Gastroesophageal sphincter (tissue), 3 donors: ENCODE results near the gene STRIP2.

Experiments
- CTCF ChIP-seq, 4 experiments: fragments of 200-600 bp in 2 of 4; fragments of 450-650 bp in 2 of 4; sonication (generic) in 1 of 4; IDR thresholded peaks; one replicate each; pipeline ENCODE4 v1.5.1; 2017 to 2019; ENCODE audit warnings: antibody characterized with exemption in 4 of 4, mild to moderate bottlenecking in 2 of 4, moderate library complexity in 2 of 4
- EP300 ChIP-seq: sonication (generic); formaldehyde crosslinking; IDR thresholded peaks from one replicate; pipeline ENCODE4 v1.6.1; 2017; ENCODE audit warnings: antibody characterized with exemption, mild to moderate bottlenecking
- POLR2A ChIP-seq, 2 donors: fragments of 450-650 bp; IDR thresholded peaks; one replicate each; pipeline ENCODE4 v1.6.1; 2017; ENCODE audit warnings: antibody characterized with exemption in 2 of 2, mild to moderate bottlenecking in 2 of 2, moderate library complexity in 1 of 2

- no peak for TF ChIP-seq CTCF (IDR thresholded peaks at IDR 0.05)
- no peak for TF ChIP-seq EP300
- TF ChIP-seq POLR2A (IDR thresholded peaks at IDR 0.05), result no peak
These were observed 1.2 kb downstream of the STRIP2 start for GRCh38 chr7:129435414-129435829.
